IMR-90 (cell line): ENCODE measurements around the gene DUSP9. TPM values are rescaled to one million over a fixed set of nuclear protein-coding genes. Genes with fewer than 3 reads are reported as not detected.
A peak's percentile ranks its signal among the peaks of the same experiment; 100 is the strongest.

Experiments
- ATAC-seq: fragments of 200-7000 bp; cut with Tn5 transposase; 2 replicates; pipeline ENCODE4 v1.9.1; 2020; ENCODE audit warnings: low read depth, mild to moderate bottlenecking, moderate library complexity
- Bru-seq: library from RNA; stranded (reverse); fragments of 400-500 nt; gene quantifications from one replicate; lab custom pipeline; 2021; lab: Mats Ljungman, UMichigan
- BruChase-seq, 2 experiments: library from RNA; stranded (reverse); fragments of 400-500 nt; gene quantifications; one replicate each; lab custom pipeline; 2021; lab: Mats Ljungman, UMichigan
- BruUV-seq: library from RNA; stranded (reverse); fragments of 400-500 nt; replicated peaks from 2 replicates; lab custom pipeline; 2021; lab: Mats Ljungman, UMichigan
- CTCF ChIA-PET: fragments of 300-600 bp; formaldehyde crosslinking; extraction: SDS; loops from one replicate; lab custom pipeline; 2021; ENCODE audit warnings: antibody characterized with exemption; lab: Yijun Ruan, JAX
- POLR2A ChIA-PET: fragments of 300-600 bp; sonication (Branson Sonifier 250); formaldehyde crosslinking; loops from one replicate; lab custom pipeline; 2022; ENCODE audit warnings: antibody characterized with exemption; ENCODE audit not compliant: unreplicated experiment; lab: Charles Lee
- DNase-seq: peaks from one replicate; pipeline ENCODE4 v3.0.0; 2013
- H2AFZ ChIP-seq: replicated peaks from 2 replicates; pipeline ENCODE3; 2013; ENCODE audit warnings: low read length, mild to moderate bottlenecking; ENCODE audit not compliant: poor library complexity
- H2AK5ac ChIP-seq: 2 replicates; pipeline ENCODE4 v1.6.1; 2013; ENCODE audit warnings: low read depth, low read length, inconsistent platforms
- H2AK9ac ChIP-seq: replicated peaks from 2 replicates; pipeline ENCODE3; 2013; ENCODE audit warnings: mild to moderate bottlenecking, low read depth, low read length, moderate library complexity; ENCODE audit not compliant: poor library complexity
- H2BK120ac ChIP-seq: 2 replicates; pipeline ENCODE4 v1.6.1; 2013; ENCODE audit warnings: low read depth, low read length, inconsistent platforms
- H2BK15ac ChIP-seq: 3 replicates; pipeline ENCODE4 v1.6.1; 2013; ENCODE audit warnings: low read depth, low read length, inconsistent platforms
- H2BK20ac ChIP-seq: 2 replicates; pipeline ENCODE4 v1.6.1; 2013; ENCODE audit warnings: low read depth, mild to moderate bottlenecking, inconsistent platforms, low read length, moderate library complexity
- H2BK5ac ChIP-seq: 2 replicates; pipeline ENCODE4 v1.6.1; 2013; ENCODE audit warnings: mild to moderate bottlenecking, low read depth, low read length, inconsistent platforms; ENCODE audit not compliant: poor library complexity, severe bottlenecking
- H3K14ac ChIP-seq: replicated peaks from 2 replicates; pipeline ENCODE4 v1.6.1; 2013; ENCODE audit warnings: low read depth, low read length, inconsistent platforms
- H3K18ac ChIP-seq: 2 replicates; pipeline ENCODE4 v1.6.1; 2013; ENCODE audit warnings: low read depth, low read length, control low read depth
- H3K23ac ChIP-seq: 2 replicates; pipeline ENCODE4 v1.6.1; 2013; ENCODE audit warnings: low read depth, low read length, inconsistent platforms
- H3K27ac ChIP-seq: 2 replicates; pipeline ENCODE4 v1.5.1; 2013; ENCODE audit warnings: mild to moderate bottlenecking, control low read depth, low read length; ENCODE audit not compliant: insufficient read depth
- H3K27me3 ChIP-seq: 2 replicates; pipeline ENCODE4 v1.6.1; 2013; ENCODE audit warnings: low read length; ENCODE audit not compliant: control insufficient read depth, insufficient read depth
- H3K36me3 ChIP-seq: 2 replicates; pipeline ENCODE4 v1.6.1; 2013; ENCODE audit warnings: low read length, mixed read lengths; ENCODE audit not compliant: control insufficient read depth, insufficient read depth
- H3K4ac ChIP-seq: 2 replicates; pipeline ENCODE4 v1.6.1; 2013; ENCODE audit warnings: low read depth, low read length, inconsistent platforms
- H3K4me1 ChIP-seq: 2 replicates; pipeline ENCODE4 v1.6.1; 2013; ENCODE audit warnings: low read length, mixed read lengths; ENCODE audit not compliant: control insufficient read depth, insufficient read depth
- H3K4me2 ChIP-seq: 2 replicates; pipeline ENCODE4 v1.6.1; 2013; ENCODE audit warnings: low read depth, mild to moderate bottlenecking, control low read depth, low read length, moderate library complexity
- H3K4me3 ChIP-seq: 2 replicates; pipeline ENCODE4 v1.5.1; 2013; ENCODE audit warnings: low read depth, mild to moderate bottlenecking, control low read depth, low read length, moderate library complexity; ENCODE audit not compliant: insufficient read depth
- H3K56ac ChIP-seq: 2 replicates; pipeline ENCODE4 v1.6.1; 2013; ENCODE audit warnings: low read length, inconsistent platforms; ENCODE audit not compliant: insufficient read depth; ENCODE audit errors: extremely low read depth
- H3K79me1 ChIP-seq, 2 experiments: 2 replicates each; pipeline ENCODE4 v1.6.1; 2013; ENCODE audit warnings: low read length in 2 of 2, inconsistent platforms in 1 of 2, low read depth in 1 of 2
- H3K9ac ChIP-seq: 2 replicates; pipeline ENCODE4 v1.6.1; 2013; ENCODE audit warnings: low read depth, low read length, control low read depth
- H3K9me1 ChIP-seq: 2 replicates; pipeline ENCODE4 v1.6.1; 2013; ENCODE audit warnings: low read length, inconsistent platforms; ENCODE audit not compliant: insufficient read depth
- H3K9me3 ChIP-seq: 2 replicates; pipeline ENCODE4 v1.6.1; 2013; ENCODE audit warnings: low read length; ENCODE audit not compliant: control insufficient read depth, insufficient read depth
- H4K20me1 ChIP-seq: 2 replicates; pipeline ENCODE4 v1.6.1; 2013; ENCODE audit warnings: low read length, inconsistent platforms; ENCODE audit not compliant: insufficient read depth
- H4K5ac ChIP-seq: 2 replicates; pipeline ENCODE4 v1.6.1; 2013; ENCODE audit warnings: mild to moderate bottlenecking, low read depth, low read length, control low read depth
- H4K8ac ChIP-seq, 2 experiments: 2 replicates each; pipeline ENCODE4 v1.6.1; 2013; ENCODE audit warnings: low read depth in 2 of 2, low read length in 2 of 2, control low read depth in 1 of 2, inconsistent platforms in 1 of 2
- H4K91ac ChIP-seq: 2 replicates; pipeline ENCODE4 v1.6.1; 2013; ENCODE audit warnings: low read depth, low read length, inconsistent platforms; ENCODE audit not compliant: insufficient read depth
- BHLHE40 ChIP-seq: fragments of 150-350 bp; IDR thresholded peaks from 2 replicates; pipeline ENCODE4 v1.6.1; 2016; ENCODE audit warnings: mild to moderate bottlenecking, low read depth, low read length
- CEBPB ChIP-seq: IDR thresholded peaks from 2 replicates; pipeline ENCODE4 v1.6.1; 2012; ENCODE audit warnings: low read depth, low read length, improper control_type of control experiment
- CHD1 ChIP-seq: IDR thresholded peaks from 2 replicates; pipeline ENCODE4 v1.6.1; 2012; ENCODE audit warnings: low read depth, low read length, improper control_type of control experiment
- CTCF ChIP-seq: conservative IDR thresholded peaks from 2 replicates; pipeline ENCODE4 v1.5.1; 2012; ENCODE audit warnings: mild to moderate bottlenecking, low read depth, low read length, improper control_type of control experiment
- ELK1 ChIP-seq: fragments of 150-350 bp; IDR thresholded peaks from 2 replicates; pipeline ENCODE4 v1.6.1; 2016; ENCODE audit warnings: low read depth, mild to moderate bottlenecking, low read length, moderate library complexity, borderline replicate concordance
- FOS ChIP-seq: fragments of 150-350 bp; IDR thresholded peaks from 2 replicates; pipeline ENCODE4 v1.6.1; 2016; ENCODE audit warnings: low read depth, low read length
- MAFK ChIP-seq: IDR thresholded peaks from 2 replicates; pipeline ENCODE4 v1.6.1; 2012; ENCODE audit warnings: low read depth, low read length, improper control_type of control experiment
- MAZ ChIP-seq: IDR thresholded peaks from 2 replicates; pipeline ENCODE4 v1.6.1; 2012; ENCODE audit warnings: low read depth, mild to moderate bottlenecking, low read length, improper control_type of control experiment, moderate library complexity, borderline replicate concordance
- NFE2L2 ChIP-seq: fragments of 150-350 bp; IDR thresholded peaks from 2 replicates; pipeline ENCODE4 v1.6.1; 2016; ENCODE audit warnings: low read depth, mild to moderate bottlenecking, low read length
- RAD21 ChIP-seq: IDR thresholded peaks from 2 replicates; pipeline ENCODE4 v1.6.1; 2012; ENCODE audit warnings: low read length, improper control_type of control experiment
- RCOR1 ChIP-seq: IDR thresholded peaks from 2 replicates; pipeline ENCODE4 v1.6.1; 2012; ENCODE audit warnings: mild to moderate bottlenecking, low read length, improper control_type of control experiment; ENCODE audit not compliant: insufficient replicate concordance
- SMC3 ChIP-seq: fragments of 150-350 bp; IDR thresholded peaks from 2 replicates; pipeline ENCODE4 v1.6.1; 2016; ENCODE audit warnings: low read depth, mild to moderate bottlenecking, antibody characterized with exemption, low read length, moderate library complexity
- USF2 ChIP-seq: fragments of 150-350 bp; IDR thresholded peaks from 2 replicates; pipeline ENCODE4 v1.6.1; 2017; ENCODE audit warnings: mild to moderate bottlenecking, antibody characterized with exemption, low read length, low read depth
- WGBS, 2 experiments: methylation state at CpG; one replicate each; pipeline versions ENCODE4 v1.1.5 to v1.1.7; 2013; ENCODE audit warnings: missing lambda C conversion rate in 2 of 2; ENCODE audit not compliant: insufficient read length in 1 of 2; ENCODE audit errors: extremely low coverage in 2 of 2; 5-methylcytosine and 5-hydroxymethylcytosine counted together
- dilution Hi-C: fragments of 300-500 bp; cut with HindIII; formaldehyde crosslinking; loops from one replicate; pipeline ENCODE4 v1.14.3; 2018; ENCODE audit warnings: low sequenced_read_pairs; ENCODE audit not compliant: unreplicated experiment
- in situ Hi-C: fragments of 300-500 bp; cut with MboI; formaldehyde crosslinking; loops from 3 replicates; pipeline ENCODE4 v1.14.3; 2019; ENCODE audit warnings: low sequenced_read_pairs, inconsistent platforms, mixed read lengths
- intact Hi-C: fragments of 100-400 bp; cut with micrococcal nuclease; formaldehyde crosslinking; loops from 2 replicates; pipeline ENCODE4 v1.10.0; 2022
- long read RNA-seq: library from polyadenylated mRNA; unstranded; transcript quantifications from one replicate; pipeline ENCODE4 v2.0.0, GENCODE V29; 2021; ENCODE audit not compliant: unreplicated experiment
- polyA plus RNA-seq, 3 experiments: library from polyadenylated mRNA; depleted of rRNA; stranded (reverse); fragments of >200 nt; gene quantifications; 2 replicates each; pipeline ENCODE4 v1.2.3, GENCODE V29; 2012; ENCODE audit warnings: low replicate concordance in 1 of 3
- total RNA-seq: library from RNA; depleted of rRNA; stranded (reverse); fragments of >200 nt; gene quantifications from 2 replicates; pipeline ENCODE4 v1.2.3, GENCODE V29; 2012; rRNA removed

Gene DUSP9
- total RNA-seq (under 0.01 TPM in 2 replicates), polyA plus RNA-seq (2012; rRNA removed) (0.09 and 0.16 TPM in 2 replicates), Bru-seq, nascent RNA (percentile 9 among the genes with signal in this experiment), BruChase-seq, experiment 1, labeled RNA remaining after a 6-hour chase (not detected), BruChase-seq, experiment 2, labeled RNA remaining after a 2-hour chase (not detected)
- polyA plus RNA-seq (2012; cell fraction: cytosol; rRNA removed): 0.05 and 0.20 TPM in 2 replicates
- polyA plus RNA-seq (2012; cell fraction: nucleus; rRNA removed; ENCODE audit: low replicate concordance): 0.05 and 0.16 TPM in 2 replicates
- long read RNA-seq: 0 reads

- BruUV-seq: no TSS peak
- Histone ChIP-seq H3K4ac (no peak within 1 kb of the TSS), H3K23ac (no peak within 1 kb of the TSS), H3K27ac (no peak within 1 kb of the TSS), H3K18ac (no peak within 1 kb of the TSS), H3K14ac (no peak within 1 kb of the TSS), H3K9ac (no peak within 1 kb of the TSS), H3K4me3 (no peak within 1 kb of the TSS), H2BK120ac (no peak within 1 kb of the TSS), H3K36me3 (no peaks in the 10 kb centered on the region), H3K9me3 (peaks cover 2% of the 10 kb centered on the region; the same call in 1 of the 2 replicates), H3K4me1 (no peaks in the 10 kb centered on the region), H3K4me2 (no peak within 1 kb of the TSS), H3K79me1 (no peaks in the 10 kb centered on the region), H4K5ac (no peak within 1 kb of the TSS), H2AK5ac (no peak within 1 kb of the TSS), H4K8ac (no peak within 1 kb of the TSS), H2BK15ac (no peak within 1 kb of the TSS), H2AK9ac (no peak within 1 kb of the TSS), H2AFZ (peak within 1 kb of the TSS; percentile 63), H3K9me1 (no peaks in the 10 kb centered on the region), H3K27me3 (peaks cover 53% of the 10 kb centered on the region), H4K20me1 (no peaks in the 10 kb centered on the region), H2BK20ac (no peak within 1 kb of the TSS), H4K91ac (no peak within 1 kb of the TSS), H2BK5ac (no peak within 1 kb of the TSS), H3K56ac (no peak within 1 kb of the TSS)
- DNase-seq (no peak), ATAC-seq (peak; percentile 51)
- in situ Hi-C loops: no loop called here
- dilution Hi-C loops: no loop called here
- TF ChIP-seq USF2 (no peak), CEBPB (no peak), FOS (no peak), MAFK (no peak), ELK1 (no peak), CTCF (no peak), NFE2L2 (no peak), SMC3 (no peak), RAD21 (no peak), BHLHE40 (no peak), CHD1 (no peak), RCOR1 (no peak), MAZ (no peak)
- CTCF ChIA-PET: no interaction called here
- WGBS, 2 experiments: 30% methylated on average over 18 of the region's 53 CpGs; no CpG with 5 or more reads in 1 of the 2 experiments
- POLR2A ChIA-PET: no interaction called here
- intact Hi-C loops: no loop called here
These were observed at the start of gene DUSP9 for GRCh38 chrX:153646620-153647373. TSS of gene DUSP9 (plus strand) at chrX:153647203. CDS start at chrX:153647954, 751 bp downstream.
